ENCODE data around the gene CFAP54.

CFAP54 gene

DNA sequence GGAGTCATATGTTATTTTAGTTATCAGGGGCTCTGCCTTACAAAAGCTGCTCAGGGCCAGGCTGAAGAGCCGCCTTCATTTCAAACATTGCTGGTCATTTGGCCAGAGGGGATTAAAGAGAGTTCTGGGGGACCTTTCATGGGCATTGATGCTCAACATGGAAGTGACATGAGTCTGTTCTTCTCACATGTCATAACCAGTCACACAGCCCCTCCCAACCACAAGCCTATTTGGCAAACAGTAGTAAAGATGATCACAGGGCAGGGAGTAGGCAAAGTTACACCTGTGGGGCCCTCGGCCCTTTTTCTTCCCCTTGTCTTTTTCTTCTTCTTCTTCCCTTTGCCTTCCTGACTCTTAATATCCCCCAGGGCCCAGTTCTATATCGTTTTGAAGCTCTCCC is 33.3 kb downstream of the CFAP54 start (continued):
- no peak for TF ChIP-seq RBAK (tag by site-specific recombination; IDR thresholded peaks at IDR 0.05)
- no peak for TF ChIP-seq ZNF148 (tag by site-specific recombination; IDR thresholded peaks at IDR 0.05; ENCODE audit: borderline replicate concordance)
- no peak for TF ChIP-seq ZNF423 (tag by site-specific recombination; IDR thresholded peaks at IDR 0.05)

- Histone ChIP-seq H3K27ac (ENCODE audit: extremely low read depth, low read depth, low read length) (no peak overlapping the region), H3K36me3 (ENCODE audit: control insufficient read depth in 2 of 2, insufficient read depth in 1 of 2, low read length in 2 of 2) (no peaks in the 10 kb centered on the region), H3K9me3 (ENCODE audit: control insufficient read depth, insufficient read depth, low read depth, low read length) (no peaks in the 10 kb centered on the region), H3K4me3 (ENCODE audit: low read depth, low read length) (no peak overlapping the region), H3K4me1 (ENCODE audit: control insufficient read depth, insufficient read depth, low read length) (no peaks in the 10 kb centered on the region)
- ChIA-PET POLR2A (no interaction called here), CTCF (interaction anchor here (0.6 to 2.4 kb wide), 3 partner anchors 9 to 464 kb away, joined by 5 to 7 read pairs (median 7); no protein-coding TSS in a partner anchor)
- no peak for TF ChIP-seq ZNF37A (tag by site-specific recombination; IDR thresholded peaks at IDR 0.05)
- TF ChIP-seq ZSCAN4 (tag by site-specific recombination; IDR thresholded peaks at IDR 0.05) = no peak
- TF ChIP-seq ZNF2 (tag by site-specific recombination; IDR thresholded peaks at IDR 0.05) = no peak
- TF ChIP-seq, protein P1, sequence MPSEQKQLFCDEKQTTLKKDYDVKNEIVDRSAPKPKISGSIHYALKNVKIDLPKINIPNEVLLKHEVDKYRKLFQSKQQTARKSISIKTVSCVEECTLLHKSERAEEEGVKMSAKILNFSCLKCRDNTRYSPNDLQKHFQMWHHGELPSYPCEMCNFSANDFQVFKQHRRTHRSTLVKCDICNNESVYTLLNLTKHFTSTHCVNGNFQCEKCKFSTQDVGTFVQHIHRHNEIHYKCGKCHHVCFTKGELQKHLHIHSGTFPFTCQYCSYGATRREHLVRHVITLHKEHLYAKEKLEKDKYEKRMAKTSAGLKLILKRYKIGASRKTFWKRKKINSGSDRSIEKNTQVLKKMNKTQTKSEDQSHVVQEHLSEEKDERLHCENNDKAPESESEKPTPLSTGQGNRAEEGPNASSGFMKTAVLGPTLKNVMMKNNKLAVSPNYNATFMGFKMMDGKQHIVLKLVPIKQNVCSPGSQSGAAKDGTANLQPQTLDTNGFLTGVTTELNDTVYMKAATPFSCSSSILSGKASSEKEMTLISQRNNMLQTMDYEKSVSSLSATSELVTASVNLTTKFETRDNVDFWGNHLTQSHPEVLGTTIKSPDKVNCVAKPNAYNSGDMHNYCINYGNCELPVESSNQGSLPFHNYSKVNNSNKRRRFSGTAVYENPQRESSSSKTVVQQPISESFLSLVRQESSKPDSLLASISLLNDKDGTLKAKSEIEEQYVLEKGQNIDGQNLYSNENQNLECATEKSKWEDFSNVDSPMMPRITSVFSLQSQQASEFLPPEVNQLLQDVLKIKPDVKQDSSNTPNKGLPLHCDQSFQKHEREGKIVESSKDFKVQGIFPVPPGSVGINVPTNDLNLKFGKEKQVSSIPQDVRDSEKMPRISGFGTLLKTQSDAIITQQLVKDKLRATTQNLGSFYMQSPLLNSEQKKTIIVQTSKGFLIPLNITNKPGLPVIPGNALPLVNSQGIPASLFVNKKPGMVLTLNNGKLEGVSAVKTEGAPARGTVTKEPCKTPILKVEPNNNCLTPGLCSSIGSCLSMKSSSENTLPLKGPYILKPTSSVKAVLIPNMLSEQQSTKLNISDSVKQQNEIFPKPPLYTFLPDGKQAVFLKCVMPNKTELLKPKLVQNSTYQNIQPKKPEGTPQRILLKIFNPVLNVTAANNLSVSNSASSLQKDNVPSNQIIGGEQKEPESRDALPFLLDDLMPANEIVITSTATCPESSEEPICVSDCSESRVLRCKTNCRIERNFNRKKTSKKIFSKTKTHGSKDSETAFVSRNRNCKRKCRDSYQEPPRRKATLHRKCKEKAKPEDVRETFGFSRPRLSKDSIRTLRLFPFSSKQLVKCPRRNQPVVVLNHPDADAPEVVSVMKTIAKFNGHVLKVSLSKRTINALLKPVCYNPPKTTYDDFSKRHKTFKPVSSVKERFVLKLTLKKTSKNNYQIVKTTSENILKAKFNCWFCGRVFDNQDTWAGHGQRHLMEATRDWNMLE (tag by site-specific recombination; conservative IDR thresholded peaks at IDR 0.05; ENCODE audit: low read depth) = no peak
- TF ChIP-seq ZNF707 (tag by site-specific recombination; IDR thresholded peaks at IDR 0.05) = no peak
- TF ChIP-seq ZNF202 (tag by site-specific recombination; IDR thresholded peaks at IDR 0.05; ENCODE audit: borderline replicate concordance) = no peak
- TF ChIP-seq KLF9 (tag by site-specific recombination; IDR thresholded peaks at IDR 0.05; ENCODE audit: low read depth) = no peak
- no peak for TF ChIP-seq ZNF10 (tag by site-specific recombination; IDR thresholded peaks at IDR 0.05)
- TF ChIP-seq ZNF658 (tag by site-specific recombination; IDR thresholded peaks at IDR 0.05) = no peak
- TF ChIP-seq ZNF530 (tag by site-specific recombination; IDR thresholded peaks at IDR 0.05; ENCODE audit: low read depth) = no peak
- no peak for TF ChIP-seq SETDB1 (IDR thresholded peaks at IDR 0.05; ENCODE audit: insufficient read length, low read length)
- TF ChIP-seq BCL11A (tag by site-specific recombination; IDR thresholded peaks at IDR 0.05; ENCODE audit: low read depth) = no peak
- TF ChIP-seq WT1 (tag by site-specific recombination; IDR thresholded peaks at IDR 0.05) = no peak
- TF ChIP-seq GLI2 (tag by site-specific recombination; IDR thresholded peaks at IDR 0.05; ENCODE audit: borderline replicate concordance, low read depth) = no peak
- no peak for TF ChIP-seq ZNF132 (tag by site-specific recombination; IDR thresholded peaks at IDR 0.05; ENCODE audit: borderline replicate concordance)
- TF ChIP-seq ZNF654 (tag by site-specific recombination; IDR thresholded peaks at IDR 0.05; ENCODE audit: low read depth) = no peak
Observed at GRCh38 chr12:96526110-96526509, 36.7 kb downstream of the CFAP54 start.
